ENCODE data around the gene PDAP1.

PDAP1 gene

DNA sequence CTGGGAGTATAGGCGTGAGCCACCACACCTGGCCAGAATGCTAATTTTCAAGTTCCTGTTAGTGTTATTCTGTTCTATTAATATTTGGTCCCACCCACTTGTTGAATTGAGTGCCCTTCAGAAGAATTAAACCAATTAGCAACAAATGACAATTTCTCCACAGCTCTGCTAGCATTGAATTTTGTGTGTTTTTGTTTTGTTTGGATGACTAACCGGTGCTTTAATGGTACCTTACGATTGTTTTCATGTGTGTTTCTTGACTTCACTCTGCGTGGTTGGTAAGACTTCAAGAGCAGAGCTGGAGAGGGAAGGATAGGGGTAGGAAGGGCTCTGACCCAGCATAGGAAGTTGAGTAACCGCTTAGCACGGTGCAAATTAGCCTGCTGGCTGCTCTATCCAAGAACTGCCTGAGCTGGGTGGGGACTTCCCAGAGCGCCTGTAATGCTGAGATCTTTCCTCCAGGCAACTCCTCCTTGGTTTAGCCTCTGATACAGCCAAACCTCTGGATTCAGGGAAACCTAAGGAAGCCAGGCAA is 29.3 kb downstream of the PDAP1 start:
- peak; percentile 5 for ATAC-seq (replicated peaks; ENCODE audit: extremely low read depth, poor library complexity, severe bottlenecking)
- DNase-seq (ENCODE audit: low spot score in 2 of 2): peak in 1 of 2 donors; percentile 41
- peaks cover 58% of the 10 kb centered on the region for H3K36me3 Mint-ChIP-seq (ENCODE audit: insufficient read depth)
- H3K9me3 Mint-ChIP-seq: no peaks in the 10 kb centered on the region
- peak overlapping the region; percentile 90 for H3K27ac Mint-ChIP-seq (ENCODE audit: low read depth)
- H3K4me1 Mint-ChIP-seq: peaks cover 54% of the 10 kb centered on the region
- no peaks in the 10 kb centered on the region for H3K27me3 Mint-ChIP-seq
- H3K4me3 Mint-ChIP-seq: peak overlapping the region; percentile 68

DNA sequence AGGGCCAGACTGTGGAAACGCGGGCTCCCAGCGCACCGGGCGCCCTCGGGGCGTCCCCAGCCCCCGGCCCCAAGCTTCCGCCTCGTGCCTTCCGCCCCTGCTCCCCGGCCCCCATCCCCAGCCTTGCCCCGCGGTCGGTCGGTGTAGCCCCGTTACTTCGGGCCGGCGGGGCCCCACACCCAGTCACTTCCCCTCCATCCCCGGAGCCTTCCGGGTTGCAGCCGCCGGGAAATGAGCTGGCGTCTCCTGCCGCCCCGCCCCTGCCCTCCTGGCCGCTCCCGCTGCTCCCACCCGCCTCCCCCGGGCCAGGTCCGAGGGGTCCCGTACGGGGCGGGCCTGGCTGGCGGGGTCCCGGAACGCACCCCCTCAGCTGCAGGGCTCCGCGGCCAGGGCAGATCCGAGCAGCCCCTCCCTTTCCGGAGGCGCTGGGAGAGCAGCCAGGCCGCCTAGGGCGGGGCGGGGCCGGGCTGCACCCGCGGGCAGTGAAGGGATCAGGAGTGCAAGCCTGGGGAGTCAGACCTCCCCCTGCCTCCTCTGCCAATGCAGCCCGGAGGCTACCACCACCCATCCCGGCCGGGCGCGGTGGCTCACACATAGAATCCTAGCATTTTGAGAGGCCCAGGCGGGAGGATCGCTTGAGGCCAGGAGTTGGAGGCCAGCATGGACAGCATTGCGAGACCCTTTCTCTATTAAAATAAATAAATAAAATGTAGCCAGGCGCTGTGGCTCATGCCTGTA is 33.2 kb downstream of the PDAP1 start:
- H3K36me3 Mint-ChIP-seq (ENCODE audit: insufficient read depth): peaks cover 49% of the 10 kb centered on the region
- H3K4me1 Mint-ChIP-seq: peaks cover 31% of the 10 kb centered on the region
- peak; percentile 40 to 43 for DNase-seq (ENCODE audit: low spot score in 2 of 2)

DNA sequence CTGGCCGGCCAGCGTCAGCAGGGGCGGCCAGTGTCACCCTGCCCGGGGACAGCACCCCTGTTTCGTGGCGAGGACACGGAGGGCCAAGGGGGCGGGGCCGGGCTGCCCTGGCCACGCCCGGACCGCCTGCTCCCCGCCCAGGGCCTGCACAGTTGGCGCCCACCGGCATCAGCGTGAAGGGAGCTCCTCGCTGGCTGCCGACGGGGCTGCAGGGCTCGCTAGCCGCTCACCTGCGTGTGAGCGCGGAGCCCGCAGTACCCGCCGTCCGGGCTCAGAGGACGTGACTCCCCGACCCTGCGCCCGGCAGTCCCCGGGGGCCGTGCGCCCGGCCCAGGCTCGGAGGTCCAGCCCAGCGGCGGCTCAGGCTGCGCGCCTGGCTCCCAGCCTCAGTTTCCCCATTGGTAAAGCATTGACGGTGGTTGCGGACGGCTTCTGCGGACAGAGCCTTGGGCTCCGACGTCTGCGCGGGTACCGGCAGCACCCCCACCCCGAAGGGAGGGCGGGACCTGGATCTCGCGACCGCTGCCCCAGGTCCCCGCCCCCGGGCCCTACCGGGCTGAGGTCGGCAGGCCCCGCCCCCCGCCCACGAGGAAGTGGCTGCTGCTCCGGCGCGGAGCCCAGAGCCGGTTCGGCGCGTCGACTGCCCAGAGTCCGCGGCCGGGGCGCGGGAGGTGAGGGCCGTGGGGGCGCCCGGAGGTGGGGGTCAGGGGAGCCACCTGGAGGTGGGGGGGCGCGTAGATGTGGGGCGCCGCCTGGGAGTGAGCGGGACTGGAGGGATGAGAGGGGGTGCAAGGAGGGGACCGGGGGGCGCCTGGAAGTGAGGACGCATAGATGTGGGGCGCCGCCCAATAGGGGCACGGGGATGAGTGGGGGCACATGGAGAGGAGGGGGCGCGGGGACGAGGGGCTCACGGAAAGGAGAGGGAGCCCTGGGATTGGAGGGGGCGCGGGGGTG is 34.0 kb downstream of the PDAP1 start, which contains the start of gene ARPC1B:
TSS of gene ARPC1B (plus strand) at position 620 of the 954 bp plus-strand sequence. CDS start 10,985 bp downstream, outside the sequence.
- Mint-ChIP-seq H3K27me3 (no peaks in the 10 kb centered on the region), H3K4me1 (peaks cover 23% of the 10 kb centered on the region), H3K9me3 (no peaks in the 10 kb centered on the region), H3K36me3 (ENCODE audit: insufficient read depth) (peaks cover 42% of the 10 kb centered on the region), H3K4me3 (peak within 1 kb of the TSS; percentile 75), H3K27ac (ENCODE audit: low read depth) (peak within 1 kb of the TSS; percentile 90)
- peak; percentile 57 to 63 for DNase-seq (ENCODE audit: low spot score in 2 of 2)
- peak; percentile 59 for ATAC-seq (replicated peaks; ENCODE audit: extremely low read depth, poor library complexity, severe bottlenecking)

More for the DNA sequence above, 33.2 kb downstream of the PDAP1 start:
- H3K9me3 Mint-ChIP-seq: no peaks in the 10 kb centered on the region
- no peaks in the 10 kb centered on the region for H3K27me3 Mint-ChIP-seq
- peak; percentile 47 for ATAC-seq (replicated peaks; ENCODE audit: extremely low read depth, poor library complexity, severe bottlenecking)
- H3K27ac Mint-ChIP-seq (ENCODE audit: low read depth): peak overlapping the region; percentile 90
- H3K4me3 Mint-ChIP-seq: peak overlapping the region; percentile 75

DNA sequence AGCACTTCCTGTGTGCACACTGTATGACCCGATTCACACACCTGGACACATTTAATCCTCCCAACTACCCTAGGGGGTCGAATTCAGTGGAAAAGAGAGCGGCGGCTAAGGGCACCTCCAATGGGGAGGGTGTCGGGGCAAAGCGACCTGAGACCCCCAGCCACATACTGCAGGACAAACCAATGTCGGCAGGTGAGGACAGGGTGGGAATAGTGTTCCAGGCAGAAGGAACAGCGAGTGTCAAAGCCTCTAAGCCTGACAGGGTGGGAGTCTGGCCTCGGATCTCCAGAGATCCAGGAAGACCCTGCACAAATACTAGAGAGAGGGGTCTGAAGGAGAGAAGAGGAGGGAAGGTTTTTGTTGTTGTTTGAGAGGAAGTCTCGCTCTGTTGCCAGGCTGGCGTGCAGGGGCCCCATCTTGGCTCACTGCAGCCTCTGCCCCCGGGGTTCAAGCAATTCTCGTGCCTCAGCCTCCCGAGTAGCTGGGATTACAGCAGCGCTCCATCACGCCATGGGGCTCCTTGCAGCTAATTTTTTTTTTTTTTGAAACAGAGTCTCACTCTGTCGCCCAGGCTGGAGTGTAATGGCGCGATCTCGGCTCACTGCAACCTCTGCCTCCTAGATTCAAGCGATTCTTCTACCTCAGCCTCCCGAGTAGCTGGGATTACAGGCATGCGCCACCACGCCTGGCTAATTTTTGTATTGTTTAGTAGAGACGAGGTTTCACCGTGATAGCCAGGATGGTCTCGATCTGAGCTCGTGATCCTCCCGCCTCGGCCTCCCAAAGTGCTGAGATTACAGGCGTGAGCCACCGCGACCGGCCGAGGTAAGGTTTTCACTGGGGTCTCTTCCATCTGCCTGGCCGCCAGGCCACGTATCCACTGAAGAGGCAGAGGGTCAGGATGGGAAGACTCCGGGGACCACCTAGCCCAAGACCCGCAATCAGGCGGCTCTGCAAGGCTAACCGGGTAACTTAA is 35.0 kb downstream of the PDAP1 start:
- Mint-ChIP-seq H3K4me1 (peaks cover 16% of the 10 kb centered on the region), H3K9me3 (no peaks in the 10 kb centered on the region), H3K36me3 (ENCODE audit: insufficient read depth) (peaks cover 39% of the 10 kb centered on the region), H3K27me3 (no peaks in the 10 kb centered on the region), H3K4me3 (peak overlapping the region; percentile 75), H3K27ac (ENCODE audit: low read depth) (peak overlapping the region; percentile 58)
- DNase-seq (ENCODE audit: low spot score in 2 of 2): no peak
- ATAC-seq (replicated peaks; ENCODE audit: extremely low read depth, poor library complexity, severe bottlenecking): no peak

DNA sequence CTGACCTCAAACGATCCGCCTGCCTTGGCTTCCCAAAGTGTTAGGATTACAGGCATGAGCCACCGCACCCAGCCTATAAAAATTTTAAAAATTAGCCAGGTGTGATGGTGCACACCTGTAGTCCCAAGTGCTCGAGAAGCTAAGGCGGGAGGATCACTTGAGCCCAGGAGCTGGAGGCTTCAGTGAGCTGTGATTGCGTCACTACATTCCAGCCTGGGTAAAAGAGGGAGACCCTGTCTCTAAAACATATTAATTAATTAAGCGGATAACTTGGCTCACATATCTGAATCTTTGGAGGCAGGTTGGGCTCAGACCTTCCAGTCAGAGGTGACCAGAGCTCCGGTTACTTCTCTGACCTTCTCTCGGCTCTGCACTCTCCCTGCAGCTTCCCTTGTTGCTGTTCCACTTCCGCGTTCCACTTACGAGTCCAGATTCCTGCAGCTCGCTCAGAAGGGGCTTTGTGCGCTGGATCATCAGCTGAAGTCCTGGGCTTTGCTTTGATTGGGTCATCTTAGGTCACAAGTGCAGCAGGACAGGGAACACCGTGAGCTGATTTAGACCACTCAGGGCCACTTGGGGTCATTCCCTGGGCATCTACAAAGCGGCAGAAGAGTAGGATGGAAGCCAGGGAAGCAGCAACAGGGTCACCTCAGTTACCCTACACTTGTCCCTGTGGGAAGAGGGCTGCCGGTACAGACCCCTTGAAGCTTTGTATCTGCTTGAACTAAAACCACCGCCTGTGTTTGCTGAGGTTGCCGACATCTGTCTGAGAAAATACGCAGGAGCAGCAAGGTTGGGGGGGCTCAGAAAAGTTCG is 35.9 kb downstream of the PDAP1 start:
- H3K4me1 Mint-ChIP-seq: peaks cover 9% of the 10 kb centered on the region
- no peaks in the 10 kb centered on the region for H3K27me3 Mint-ChIP-seq
- H3K4me3 Mint-ChIP-seq: peak overlapping the region; percentile 75
- peaks cover 32% of the 10 kb centered on the region for H3K36me3 Mint-ChIP-seq (ENCODE audit: insufficient read depth)
- no peak for ATAC-seq (replicated peaks; ENCODE audit: extremely low read depth, poor library complexity, severe bottlenecking)
- peak overlapping the region; percentile 58 for H3K27ac Mint-ChIP-seq (ENCODE audit: low read depth)
- no peak for DNase-seq (ENCODE audit: low spot score in 2 of 2)
- H3K9me3 Mint-ChIP-seq: no peaks in the 10 kb centered on the region

DNA sequence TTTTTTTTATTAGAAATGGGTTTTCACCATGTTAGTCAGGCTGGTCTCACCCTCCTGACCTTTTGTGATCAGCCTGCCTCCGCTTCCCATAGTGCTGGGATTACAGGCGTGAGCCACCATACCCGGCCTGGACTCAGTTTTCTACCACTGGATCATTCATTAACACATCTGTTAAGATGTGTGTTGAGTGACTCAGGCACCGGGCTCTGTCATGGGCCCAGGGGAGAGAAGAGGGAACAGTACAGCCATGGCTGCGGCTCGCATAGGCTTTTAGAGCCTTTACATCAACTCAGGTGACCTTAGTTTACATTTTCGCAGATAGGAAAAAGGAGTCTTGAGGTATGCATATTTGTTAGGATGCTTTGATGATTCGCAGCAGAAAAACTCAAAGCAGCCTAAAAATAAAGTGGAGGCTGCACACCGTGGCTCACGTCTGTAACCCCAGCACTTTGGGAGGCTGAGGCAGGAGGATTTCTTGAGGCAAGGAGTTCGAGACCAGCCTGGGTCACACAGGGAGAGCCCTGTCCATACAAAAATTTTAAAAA is 36.9 kb downstream of the PDAP1 start:
- Mint-ChIP-seq H3K27me3 (no peaks in the 10 kb centered on the region), H3K4me1 (no peaks in the 10 kb centered on the region), H3K4me3 (no peak overlapping the region), H3K27ac (ENCODE audit: low read depth) (no peak overlapping the region), H3K9me3 (no peaks in the 10 kb centered on the region), H3K36me3 (ENCODE audit: insufficient read depth) (peaks cover 27% of the 10 kb centered on the region)
- ATAC-seq (replicated peaks; ENCODE audit: extremely low read depth, poor library complexity, severe bottlenecking): no peak
- DNase-seq (ENCODE audit: low spot score in 2 of 2): no peak

DNA sequence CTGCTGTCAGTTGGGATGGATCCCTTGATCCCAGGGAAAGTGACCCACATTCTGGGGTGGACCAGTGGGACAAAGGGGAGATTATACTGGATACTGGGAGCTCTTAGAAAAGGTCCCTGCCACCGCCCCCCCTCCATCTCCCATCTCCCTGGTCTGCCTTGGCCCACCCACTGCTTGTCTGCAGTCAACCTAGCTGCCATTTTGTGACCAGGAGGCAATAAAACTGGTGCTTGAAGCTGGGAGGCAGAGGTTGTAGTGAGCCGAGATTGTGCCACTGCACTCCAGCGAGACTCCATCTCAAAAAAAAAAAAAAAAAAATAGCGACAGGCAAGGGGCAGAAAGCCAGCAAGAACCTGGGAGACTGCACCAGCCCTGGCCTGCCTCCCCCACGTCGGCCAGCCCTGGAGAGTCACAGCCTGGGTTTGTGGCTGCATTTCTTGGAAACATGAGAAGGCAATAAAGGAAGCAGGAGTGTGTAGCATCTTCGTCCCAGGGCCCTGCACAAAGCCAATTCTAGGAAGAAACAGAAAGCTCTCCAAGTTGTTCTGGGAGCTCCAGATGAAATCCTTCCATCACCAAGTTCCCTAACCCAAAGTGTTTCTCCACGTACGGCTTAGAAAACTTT is 38.5 kb downstream of the PDAP1 start:
- H3K4me1 Mint-ChIP-seq: no peaks in the 10 kb centered on the region
- H3K9me3 Mint-ChIP-seq: no peaks in the 10 kb centered on the region
- H3K27ac Mint-ChIP-seq (ENCODE audit: low read depth): peak overlapping the region; percentile 46
- no peak overlapping the region for H3K4me3 Mint-ChIP-seq
- ATAC-seq (replicated peaks; ENCODE audit: extremely low read depth, poor library complexity, severe bottlenecking) (no peak), DNase-seq (ENCODE audit: low spot score in 2 of 2) (no peak)
- H3K27me3 Mint-ChIP-seq: no peaks in the 10 kb centered on the region
- peaks cover 31% of the 10 kb centered on the region for H3K36me3 Mint-ChIP-seq (ENCODE audit: insufficient read depth)

DNA sequence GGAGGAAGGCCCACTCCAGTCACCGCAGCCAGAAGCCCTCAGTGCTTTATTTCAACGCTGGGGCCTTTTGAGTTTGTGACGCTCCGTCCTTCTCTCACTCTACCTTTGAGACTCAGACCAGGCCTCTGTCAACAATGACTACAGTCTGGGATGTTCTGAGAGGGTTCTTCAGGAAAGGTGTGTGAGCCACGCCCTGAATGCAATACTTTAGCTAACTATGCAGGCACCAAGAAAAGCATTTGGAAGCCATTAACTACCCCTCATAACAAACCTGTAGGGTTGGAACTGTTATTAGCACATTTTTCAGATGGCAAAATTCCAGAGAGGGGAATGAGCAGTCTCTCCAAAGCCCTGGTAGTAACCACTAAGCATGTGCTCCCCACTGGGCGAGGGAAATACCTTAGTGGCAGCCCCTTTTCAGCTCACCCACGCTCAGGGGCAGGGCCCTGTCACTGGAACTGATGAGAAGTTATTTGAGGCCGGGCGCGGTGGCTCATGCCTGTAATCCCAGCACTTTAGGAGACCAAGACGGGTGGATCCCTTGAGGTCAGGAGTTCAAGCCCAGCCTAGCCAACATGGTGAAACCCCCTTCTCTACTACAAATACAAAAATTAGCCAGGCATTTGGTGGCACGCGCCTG is 39.5 kb downstream of the PDAP1 start:
- no peaks in the 10 kb centered on the region for H3K9me3 Mint-ChIP-seq
- no peak overlapping the region for H3K27ac Mint-ChIP-seq (ENCODE audit: low read depth)
- no peak overlapping the region for H3K4me3 Mint-ChIP-seq
- no peaks in the 10 kb centered on the region for H3K4me1 Mint-ChIP-seq
- H3K27me3 Mint-ChIP-seq: no peaks in the 10 kb centered on the region
- H3K36me3 Mint-ChIP-seq (ENCODE audit: insufficient read depth): peaks cover 41% of the 10 kb centered on the region
- DNase-seq (ENCODE audit: low spot score in 2 of 2) (no peak), ATAC-seq (replicated peaks; ENCODE audit: extremely low read depth, poor library complexity, severe bottlenecking) (no peak)

DNA sequence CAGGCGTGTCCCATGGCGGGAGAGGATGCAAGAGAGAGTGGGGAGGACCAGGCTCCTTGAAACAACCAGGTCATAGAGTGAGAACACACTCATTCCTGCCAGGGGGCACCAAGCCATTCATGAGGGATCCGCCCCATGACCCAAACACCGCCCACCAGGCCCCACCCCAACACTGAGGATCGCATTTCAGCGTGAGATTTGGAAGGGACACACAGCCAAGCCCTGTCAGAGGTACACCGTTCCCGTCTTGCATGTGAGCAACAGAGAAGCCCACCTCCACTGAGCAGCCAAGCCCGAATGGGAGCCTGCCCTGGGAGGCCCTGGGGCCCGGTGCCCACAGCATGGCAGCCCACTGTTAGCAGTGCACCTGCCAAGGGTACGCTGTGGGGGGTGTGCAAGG is 41.8 kb downstream of the PDAP1 start:
- peaks cover 53% of the 10 kb centered on the region for H3K36me3 Mint-ChIP-seq (ENCODE audit: insufficient read depth)
- no peak for DNase-seq (ENCODE audit: low spot score in 2 of 2)
- no peaks in the 10 kb centered on the region for H3K27me3 Mint-ChIP-seq
- ATAC-seq (replicated peaks; ENCODE audit: extremely low read depth, poor library complexity, severe bottlenecking): no peak
- H3K9me3 Mint-ChIP-seq: no peaks in the 10 kb centered on the region
- H3K4me1 Mint-ChIP-seq: no peaks in the 10 kb centered on the region
- H3K4me3 Mint-ChIP-seq: no peak overlapping the region
- peak overlapping the region; percentile 70 for H3K27ac Mint-ChIP-seq (ENCODE audit: low read depth)

DNA sequence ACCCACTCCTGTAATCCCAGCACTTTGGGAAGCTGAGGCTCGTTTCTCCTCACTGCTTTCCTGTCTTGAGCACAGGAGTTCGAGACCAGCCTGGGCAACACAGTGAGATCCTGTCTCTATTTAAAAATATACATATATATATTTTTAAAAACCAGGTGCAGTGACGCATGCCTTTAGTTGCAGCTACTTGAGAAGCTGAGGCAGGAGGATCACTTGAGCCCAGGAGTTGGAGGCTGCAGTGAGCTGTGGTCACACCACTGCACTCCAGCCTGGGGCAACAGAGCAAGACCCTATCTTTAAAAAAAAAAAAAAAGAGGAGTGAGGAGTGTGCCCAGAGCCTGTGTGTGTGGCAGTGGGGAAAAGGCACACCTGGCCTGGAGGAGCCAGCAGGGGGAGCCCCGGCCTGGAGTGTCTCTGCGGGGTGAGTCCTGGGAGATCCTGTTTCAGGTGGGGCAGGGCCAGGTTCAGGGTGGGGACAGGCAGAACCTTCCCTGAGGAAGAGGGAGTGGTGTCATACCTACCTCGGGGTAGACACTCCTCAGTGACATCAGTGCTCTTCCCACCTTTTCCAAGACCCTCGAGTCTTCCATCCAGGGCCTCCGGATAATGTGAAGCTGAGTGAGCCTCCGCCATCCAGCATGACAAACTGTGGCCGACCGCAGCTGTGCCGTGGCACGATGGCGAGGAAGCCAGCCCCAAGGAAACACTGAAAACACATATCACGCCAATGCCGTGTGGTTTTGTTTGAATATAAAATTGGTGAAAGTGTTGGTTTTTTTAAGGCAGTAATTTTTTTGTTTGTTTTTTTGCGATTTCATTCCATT is 42.9 kb downstream of the PDAP1 start:
- Mint-ChIP-seq H3K27me3 (no peaks in the 10 kb centered on the region), H3K9me3 (no peaks in the 10 kb centered on the region), H3K27ac (ENCODE audit: low read depth) (no peak overlapping the region), H3K4me1 (no peaks in the 10 kb centered on the region), H3K36me3 (ENCODE audit: insufficient read depth) (peaks cover 63% of the 10 kb centered on the region), H3K4me3 (no peak overlapping the region)
- peak in 1 of 2 donors; percentile 47 for DNase-seq (ENCODE audit: low spot score in 2 of 2)
- peak; percentile 62 for ATAC-seq (replicated peaks; ENCODE audit: extremely low read depth, poor library complexity, severe bottlenecking)
